K562 (cell line): Measurements from ENCODE around the gene MPND. TPM values are rescaled to one million over a fixed set of nuclear protein-coding genes. Genes with fewer than 3 reads are reported as not detected.

ENCODE experiments used
- CHAMP1 ChIP-seq: fragments of 450-650 bp; IDR thresholded peaks from 2 replicates; pipeline ENCODE4 v1.6.1; 2016; ENCODE audit warnings: mild to moderate bottlenecking
- ELF2 ChIP-seq: fragments of 250-450 bp; sonication (Bioruptor Pico); IDR thresholded peaks from 2 replicates; pipeline ENCODE4 v1.5.0; 2021; ENCODE audit warnings: mild to moderate bottlenecking
- FOS ChIP-seq: IDR thresholded peaks from 3 replicates; pipeline ENCODE4 v1.6.1; 2011; ENCODE audit not compliant: insufficient read length; ENCODE audit errors: extremely low read depth
- FOSL1 ChIP-seq: fragments of 200-800 bp; sonication (Bioruptor generic); conservative IDR thresholded peaks from 2 replicates; pipeline ENCODE4 v1.6.1; 2016; ENCODE audit warnings: missing genetic modification characterization, missing compliant biosample characterization
- GABPB2 ChIP-seq: fragments of 250-450 bp; sonication (Bioruptor Pico); conservative IDR thresholded peaks from 2 replicates; pipeline ENCODE4 v1.5.1; 2021; ENCODE audit warnings: mild to moderate bottlenecking
- KLF1 ChIP-seq: fragments of 450-650 bp; IDR thresholded peaks from 2 replicates; pipeline ENCODE4 v1.6.1; 2016; ENCODE audit warnings: missing genetic modification characterization, missing compliant biosample characterization
- MAFK ChIP-seq: IDR thresholded peaks from 2 replicates; pipeline ENCODE4 v1.6.1; 2011; ENCODE audit warnings: low read length, improper control_type of control experiment
- MCM2 ChIP-seq: fragments of 450-650 bp; IDR thresholded peaks from 2 replicates; pipeline ENCODE4 v1.6.1; 2017; ENCODE audit warnings: low read depth, mild to moderate bottlenecking
- MCM5 ChIP-seq: fragments of 450-650 bp; IDR thresholded peaks from 2 replicates; pipeline ENCODE4 v1.6.1; 2016; ENCODE audit warnings: low read depth
- MEF2A ChIP-seq: IDR thresholded peaks from 2 replicates; pipeline ENCODE4 v1.6.1; 2011; ENCODE audit warnings: low read depth, mild to moderate bottlenecking, low read length, moderate library complexity; ENCODE audit not compliant: control insufficient read depth
- NR2C2 ChIP-seq, 2 experiments: fragments of 200-800 bp in 1 of 2; sonication (Bioruptor generic) in 1 of 2; sonication (generic) in 1 of 2; formaldehyde crosslinking in 1 of 2; IDR thresholded peaks; 2 replicates each; pipeline versions ENCODE4 v1.6.1 to v1.8.0; 2016 to 2022; ENCODE audit warnings: mild to moderate bottlenecking in 1 of 2, missing compliant biosample characterization in 1 of 2, missing genetic modification characterization in 1 of 2, missing genetic modification reagents in 1 of 2
- PRPF4 ChIP-seq: fragments of 200-400 bp; formaldehyde crosslinking; IDR thresholded peaks from one replicate; pipeline ENCODE4 v1.6.1; 2017; ENCODE audit warnings: low read length, low read depth, mild to moderate bottlenecking; ENCODE audit not compliant: insufficient read depth, poor library complexity, severe bottlenecking
- PTBP1 ChIP-seq: fragments of 200-400 bp; formaldehyde crosslinking; IDR thresholded peaks from 2 replicates; pipeline ENCODE4 v1.6.1; 2017; ENCODE audit warnings: low read depth, low read length
- SIX5 ChIP-seq, 2 experiments: IDR thresholded peaks; 2 replicates each; pipeline ENCODE4 v1.6.1; 2011; ENCODE audit warnings: low read length in 2 of 2, borderline replicate concordance in 1 of 2, low read depth in 1 of 2, mild to moderate bottlenecking in 1 of 2, moderate library complexity in 1 of 2; ENCODE audit not compliant: insufficient read depth in 1 of 2
- TGIF2 ChIP-seq: sonication (generic); formaldehyde crosslinking; IDR thresholded peaks from 2 replicates; pipeline ENCODE4 v1.8.1; 2022; ENCODE audit warnings: mild to moderate bottlenecking, missing genetic modification reagents, moderate library complexity
- TSHZ1 ChIP-seq: fragments of 250-450 bp; sonication (Bioruptor Pico); IDR thresholded peaks from 2 replicates; pipeline ENCODE4 v1.4.0; 2020; ENCODE audit warnings: mild to moderate bottlenecking, moderate library complexity
- ZNF174 ChIP-seq: fragments of 250-450 bp; sonication (Bioruptor Pico); IDR thresholded peaks from 2 replicates; pipeline ENCODE4 v1.4.0; 2020; ENCODE audit warnings: mild to moderate bottlenecking
- ZNF785 ChIP-seq: fragments of 250-450 bp; sonication (Bioruptor Pico); IDR thresholded peaks from 2 replicates; pipeline ENCODE4 v1.4.0; 2020; ENCODE audit warnings: mild to moderate bottlenecking
- polyA plus RNA-seq, 8 experiments: library from polyadenylated mRNA; depleted of rRNA in 4 of 8; stranded (reverse) in 5 of 8; unstranded in 3 of 8; fragments of >200 nt; fragmentation: Nextera tagmentation in 2 of 8; fragmentation: Illumina TruSeq in 1 of 8; extraction: Ambion mirVana in 2 of 8; extraction: Trizol in 1 of 8; gene quantifications; 2 replicates each; pipeline versions ENCODE4 v1.2.1 to v1.2.3, GENCODE V29; 2011 to 2014; ENCODE audit warnings: inconsistent platforms in 1 of 8, missing spikeins in 1 of 8
- total RNA-seq, 7 experiments: library from RNA; depleted of rRNA in 6 of 7; stranded (reverse); fragments of >200 nt in 6 of 7; fragmentation: Illumina TruSeq in 2 of 7; extraction: Trizol in 2 of 7; gene quantifications; 2 replicates each; pipeline versions ENCODE4 v1.2.1 to v1.2.3, GENCODE V29; 2011 to 2021; ENCODE audit warnings: low replicate concordance in 1 of 7
- TF ChIP-seq, protein P1 (sequence below): fragments of 250-450 bp; sonication (Bioruptor Pico); IDR thresholded peaks from 2 replicates; pipeline ENCODE4 v1.5.0; 2021

Gene MPND
- total and polyA plus RNA-seq, 9 of the 15 experiments (the other 6 are each of a cell fraction or from before 2014, with no cell fraction given), result 0.25 to 14.0 (median 3.9) TPM

DNA sequence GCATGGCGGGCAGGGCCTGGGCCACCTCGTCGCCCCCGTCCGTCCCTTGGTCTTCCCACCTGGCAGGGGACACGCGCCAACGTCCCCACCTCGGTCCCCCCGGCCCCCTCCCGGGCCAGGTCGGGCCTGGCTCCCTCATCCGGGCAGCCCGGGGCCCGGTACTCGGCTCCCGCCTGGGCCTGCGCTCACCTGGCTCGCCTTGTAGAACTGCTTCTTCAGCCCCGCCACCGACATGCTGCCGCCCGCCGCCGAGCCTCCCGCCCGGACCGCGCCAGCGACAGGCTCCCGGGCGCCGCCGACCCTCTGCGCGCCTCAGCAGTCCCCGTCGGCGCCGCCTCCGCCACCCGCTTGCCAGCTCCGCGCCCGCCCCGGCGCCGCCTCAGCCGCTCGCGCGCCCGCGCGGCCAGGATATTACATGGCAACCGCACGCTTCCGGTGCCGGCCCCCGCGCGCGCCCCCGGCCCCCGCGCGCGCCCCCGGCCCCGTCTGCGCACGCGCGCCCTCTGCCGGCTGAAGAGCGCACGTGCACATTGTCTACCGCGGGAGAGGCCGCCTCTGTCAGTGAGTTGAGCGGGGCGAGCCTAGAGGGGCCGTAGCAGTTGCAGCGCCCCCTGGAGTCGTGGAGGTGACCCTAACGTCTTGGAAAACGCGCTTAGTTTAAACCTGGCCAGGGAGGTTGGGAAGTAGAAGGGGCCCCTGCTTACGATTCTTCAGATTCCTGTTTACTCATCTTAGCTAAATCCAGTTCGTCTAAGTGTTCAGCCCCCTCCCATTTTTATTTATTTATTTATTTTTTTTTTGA lies 57.0 kb downstream of the MPND start, which contains the start of gene SH3GL1 (continued):
- peak; percentile 28; the same call in 1 of the 2 replicates for TF ChIP-seq TGIF2
- TF ChIP-seq FOS, result no peak
- no peak for TF ChIP-seq KLF1 (tag)
- TF ChIP-seq, protein P1, sequence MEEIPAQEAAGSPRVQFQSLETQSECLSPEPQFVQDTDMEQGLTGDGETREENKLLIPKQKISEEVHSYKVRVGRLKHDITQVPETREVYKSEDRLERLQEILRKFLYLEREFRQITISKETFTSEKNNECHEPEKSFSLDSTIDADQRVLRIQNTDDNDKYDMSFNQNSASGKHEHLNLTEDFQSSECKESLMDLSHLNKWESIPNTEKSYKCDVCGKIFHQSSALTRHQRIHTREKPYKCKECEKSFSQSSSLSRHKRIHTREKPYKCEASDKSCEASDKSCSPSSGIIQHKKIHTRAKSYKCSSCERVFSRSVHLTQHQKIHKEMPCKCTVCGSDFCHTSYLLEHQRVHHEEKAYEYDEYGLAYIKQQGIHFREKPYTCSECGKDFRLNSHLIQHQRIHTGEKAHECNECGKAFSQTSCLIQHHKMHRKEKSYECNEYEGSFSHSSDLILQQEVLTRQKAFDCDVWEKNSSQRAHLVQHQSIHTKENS (CRISPR knock-in tag), result no peak
- TF ChIP-seq MCM2, result no peak
- TF ChIP-seq NR2C2 (CRISPR knock-in tag; IDR thresholded peaks at IDR 0.05), result 0 out of 2 replicates have a peak, but pooled peaks have one; percentile 16
- peak; percentile 77 for TF ChIP-seq NR2C2 (tag; IDR thresholded peaks at IDR 0.05)
- TF ChIP-seq MEF2A, result peak; percentile 44; the same call in 1 of the 2 replicates
- no peak for TF ChIP-seq MCM5
- TF ChIP-seq ZNF174 (CRISPR knock-in tag), result no peak
- TF ChIP-seq MAFK, result no peak
- TF ChIP-seq PRPF4, result no peak
- no peak for TF ChIP-seq GABPB2
- TF ChIP-seq CHAMP1, result peak; percentile 81
- TF ChIP-seq SIX5 (IDR thresholded peaks at IDR 0.05; ENCODE audit: borderline replicate concordance in 1 of 2, insufficient read depth in 1 of 2, low read depth in 1 of 2, low read length in 2 of 2), result no peak
- no peak for TF ChIP-seq ZNF785 (CRISPR knock-in tag)
- TF ChIP-seq PTBP1, result no peak
- TF ChIP-seq TSHZ1 (CRISPR knock-in tag), result no peak
- TF ChIP-seq ELF2 (CRISPR knock-in tag), result no peak
- TF ChIP-seq FOSL1 (tag), result peak; percentile 63
